ENCODE data around the gene DENND2A. TPM values are rescaled to one million over a fixed set of nuclear protein-coding genes. Genes with fewer than 3 reads are reported as not detected.

The DENND2A gene
- total RNA-seq, 1 experiment from 2014 or later = 0.49 TPM

- peak; percentile 56 for DNase-seq (ENCODE audit: low spot score)
- Histone ChIP-seq H3K9me3 (ENCODE audit: low read depth, low read length, poor library complexity, severe bottlenecking) (no peaks in the 10 kb centered on the region), H3K27ac (ENCODE audit: low read depth, low read length, poor library complexity, severe bottlenecking) (no peak overlapping the region), H3K4me1 (ENCODE audit: insufficient read depth, low read length, poor library complexity, severe bottlenecking) (peaks cover 3% of the 10 kb centered on the region), H3K36me3 (ENCODE audit: insufficient read depth, low read length, poor library complexity, severe bottlenecking) (no peaks in the 10 kb centered on the region), H3K27me3 (replicated peaks; ENCODE audit: insufficient read depth, low read depth, low read length, poor library complexity) (peaks cover 6% of the 10 kb centered on the region), H3K4me3 (ENCODE audit: low read depth, low read length, poor library complexity, severe bottlenecking) (peak overlapping the region; percentile 46)
- CTCF ChIA-PET = no interaction called here
- intact Hi-C loops (cut with micrococcal nuclease; ENCODE audit: unreplicated experiment) = no loop called here
- POLR2A ChIA-PET (ENCODE audit: low non-redundant PET) = no interaction called here
- no peak for TF ChIP-seq EZH2 (IDR thresholded peaks at IDR 0.05; ENCODE audit: borderline replicate concordance, low read depth, low read length, poor library complexity, severe bottlenecking)
- TF ChIP-seq CTCF (conservative IDR thresholded peaks at IDR 0.05; ENCODE audit: low read depth, low read length) = no peak
- no TSS peak for BruUV-seq (replicated peaks)
Measured at GRCh38 chr7:140639366-140640053, 1.1 kb downstream of the DENND2A start.

GRCh38 chr7:140638173-140638791 lies 2.3 kb downstream of the DENND2A start:
- H3K27ac ChIP-seq (ENCODE audit: low read depth, low read length, poor library complexity, severe bottlenecking) = no peak overlapping the region
- no peaks in the 10 kb centered on the region for H3K9me3 ChIP-seq (ENCODE audit: low read depth, low read length, poor library complexity, severe bottlenecking)
- no TSS peak for BruUV-seq (replicated peaks)
- H3K4me3 ChIP-seq (ENCODE audit: low read depth, low read length, poor library complexity, severe bottlenecking) = no peak overlapping the region
- CTCF ChIA-PET = no interaction called here
- TF ChIP-seq EZH2 (IDR thresholded peaks at IDR 0.05; ENCODE audit: borderline replicate concordance, low read depth, low read length, poor library complexity, severe bottlenecking) (no peak), CTCF (conservative IDR thresholded peaks at IDR 0.05; ENCODE audit: low read depth, low read length) (no peak)
- POLR2A ChIA-PET (ENCODE audit: low non-redundant PET) = interaction anchor here (0.6 kb wide), 1 partner anchor 240 kb away, joined by 3 read pairs; the partner anchor contains the start of gene SLC37A3
- H3K36me3 ChIP-seq (ENCODE audit: insufficient read depth, low read length, poor library complexity, severe bottlenecking) = no peaks in the 10 kb centered on the region
- H3K4me1 ChIP-seq (ENCODE audit: insufficient read depth, low read length, poor library complexity, severe bottlenecking) = peaks cover 3% of the 10 kb centered on the region
- H3K27me3 ChIP-seq (replicated peaks; ENCODE audit: insufficient read depth, low read depth, low read length, poor library complexity) = peaks cover 6% of the 10 kb centered on the region
- intact Hi-C loops (cut with micrococcal nuclease; ENCODE audit: unreplicated experiment) = no loop called here
- no peak for DNase-seq (ENCODE audit: low spot score)

GRCh38 chr7:140637400-140637799 lies 3.2 kb downstream of the DENND2A start:
- Histone ChIP-seq H3K27me3 (replicated peaks; ENCODE audit: insufficient read depth, low read depth, low read length, poor library complexity) (peaks cover 6% of the 10 kb centered on the region), H3K9me3 (ENCODE audit: low read depth, low read length, poor library complexity, severe bottlenecking) (no peaks in the 10 kb centered on the region), H3K4me1 (ENCODE audit: insufficient read depth, low read length, poor library complexity, severe bottlenecking) (peaks cover 3% of the 10 kb centered on the region), H3K27ac (ENCODE audit: low read depth, low read length, poor library complexity, severe bottlenecking) (no peak overlapping the region), H3K36me3 (ENCODE audit: insufficient read depth, low read length, poor library complexity, severe bottlenecking) (no peaks in the 10 kb centered on the region), H3K4me3 (ENCODE audit: low read depth, low read length, poor library complexity, severe bottlenecking) (no peak overlapping the region)
- TF ChIP-seq EZH2 (IDR thresholded peaks at IDR 0.05; ENCODE audit: borderline replicate concordance, low read depth, low read length, poor library complexity, severe bottlenecking) (no peak), CTCF (conservative IDR thresholded peaks at IDR 0.05; ENCODE audit: low read depth, low read length) (no peak)
- ChIA-PET CTCF (no interaction called here), POLR2A (ENCODE audit: low non-redundant PET) (no interaction called here)
- no TSS peak for BruUV-seq (replicated peaks)
- DNase-seq (ENCODE audit: low spot score) = no peak
- intact Hi-C loops (cut with micrococcal nuclease; ENCODE audit: unreplicated experiment) = no loop called here
